GM12872 (cell line): ENCODE results near the gene WWP2.

Source experiments
- TF ChIP-seq, protein P1 (sequence below): IDR thresholded peaks from 3 replicates; pipeline ENCODE4 v1.5.1; 2011; ENCODE audit warnings: low read depth, mild to moderate bottlenecking, low read length, moderate library complexity; ENCODE audit not compliant: insufficient read depth

The WWP2 gene

DNA sequence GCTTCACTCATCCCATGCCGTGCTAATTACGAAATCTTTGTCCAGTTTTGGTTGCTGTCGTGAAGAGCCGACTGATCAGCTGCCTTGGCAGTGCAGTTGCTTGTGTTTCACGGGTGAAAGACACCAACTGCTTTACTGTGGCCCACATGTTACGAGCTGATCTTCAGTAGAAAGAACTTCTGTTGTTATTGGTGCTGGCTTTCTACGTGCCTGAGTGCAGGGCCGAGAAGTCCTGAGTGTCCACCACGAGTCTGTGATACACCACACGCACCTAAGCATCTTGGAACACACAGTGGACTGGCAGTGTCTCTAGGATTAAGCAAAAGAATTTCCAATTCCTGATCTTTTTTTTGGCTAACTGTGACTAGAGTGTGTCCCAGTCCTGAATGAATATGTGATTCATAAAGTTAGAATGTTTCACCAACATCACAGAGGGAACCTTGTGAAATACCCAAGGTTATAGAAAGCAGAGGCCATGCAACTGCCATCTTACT is 118.6 kb downstream of the WWP2 start:
- TF ChIP-seq, protein P1, sequence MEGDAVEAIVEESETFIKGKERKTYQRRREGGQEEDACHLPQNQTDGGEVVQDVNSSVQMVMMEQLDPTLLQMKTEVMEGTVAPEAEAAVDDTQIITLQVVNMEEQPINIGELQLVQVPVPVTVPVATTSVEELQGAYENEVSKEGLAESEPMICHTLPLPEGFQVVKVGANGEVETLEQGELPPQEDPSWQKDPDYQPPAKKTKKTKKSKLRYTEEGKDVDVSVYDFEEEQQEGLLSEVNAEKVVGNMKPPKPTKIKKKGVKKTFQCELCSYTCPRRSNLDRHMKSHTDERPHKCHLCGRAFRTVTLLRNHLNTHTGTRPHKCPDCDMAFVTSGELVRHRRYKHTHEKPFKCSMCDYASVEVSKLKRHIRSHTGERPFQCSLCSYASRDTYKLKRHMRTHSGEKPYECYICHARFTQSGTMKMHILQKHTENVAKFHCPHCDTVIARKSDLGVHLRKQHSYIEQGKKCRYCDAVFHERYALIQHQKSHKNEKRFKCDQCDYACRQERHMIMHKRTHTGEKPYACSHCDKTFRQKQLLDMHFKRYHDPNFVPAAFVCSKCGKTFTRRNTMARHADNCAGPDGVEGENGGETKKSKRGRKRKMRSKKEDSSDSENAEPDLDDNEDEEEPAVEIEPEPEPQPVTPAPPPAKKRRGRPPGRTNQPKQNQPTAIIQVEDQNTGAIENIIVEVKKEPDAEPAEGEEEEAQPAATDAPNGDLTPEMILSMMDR, result no peak

DNA sequence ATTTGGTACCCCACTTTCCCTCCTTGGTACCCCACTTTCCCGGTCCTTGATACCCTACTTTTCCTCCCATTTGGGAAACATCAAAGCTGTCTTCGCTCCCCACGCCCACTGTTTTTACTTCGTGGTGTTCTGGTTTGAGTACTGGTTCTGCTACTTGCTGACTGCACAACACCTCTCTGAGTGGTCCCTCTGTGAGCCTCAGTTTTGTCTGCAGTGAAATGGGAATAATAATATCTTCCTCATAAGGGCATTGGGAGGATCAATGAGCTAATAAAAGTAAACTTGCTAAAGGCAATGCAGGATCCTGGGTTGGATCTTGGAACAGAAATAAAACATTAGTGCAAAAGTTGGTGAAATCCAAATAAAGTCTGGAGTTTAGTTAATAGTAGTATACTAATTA is 119.0 kb downstream of the WWP2 start:
- TF ChIP-seq, protein P1, result no peak

DNA sequence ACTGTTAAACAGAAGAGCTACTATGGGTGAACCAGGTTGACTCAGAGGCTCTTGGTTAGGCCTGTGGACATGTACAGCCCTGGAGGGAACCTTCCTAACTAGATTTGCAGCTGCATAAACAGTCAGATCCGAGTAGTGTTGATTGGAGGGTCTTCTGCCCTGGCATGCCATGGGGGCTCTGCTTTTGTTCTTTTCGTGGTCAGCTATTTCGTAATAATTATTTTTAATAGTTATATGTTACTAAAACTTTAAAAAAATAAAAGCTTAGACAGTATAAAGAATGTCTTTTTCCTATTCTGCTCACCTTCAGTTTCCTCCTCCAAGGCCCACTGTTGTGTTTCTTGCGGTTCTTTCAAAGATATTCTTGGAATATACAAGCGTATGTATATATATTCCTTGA is 121.6 kb downstream of the WWP2 start:
- TF ChIP-seq, protein P1, result no peak

DNA sequence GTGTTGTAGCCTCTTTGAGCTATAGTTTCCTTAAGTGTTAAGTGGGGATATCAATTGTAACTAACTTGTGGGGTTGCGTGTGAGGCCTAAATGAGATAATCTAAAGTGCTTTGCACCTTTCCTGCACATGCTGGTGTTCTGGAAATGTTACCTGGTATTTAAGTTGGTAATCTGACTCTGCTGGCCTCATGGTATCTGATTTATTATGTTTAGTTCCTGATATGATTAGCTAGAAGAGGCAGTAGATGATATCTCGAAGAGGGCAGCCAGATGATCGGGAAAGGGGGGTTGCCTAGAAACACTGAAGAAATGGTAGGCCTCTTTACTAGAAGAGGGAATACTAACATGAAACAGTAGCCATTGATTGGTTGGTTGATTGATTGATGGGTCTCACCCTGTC is 123.6 kb downstream of the WWP2 start:
- TF ChIP-seq, protein P1, result no peak

DNA sequence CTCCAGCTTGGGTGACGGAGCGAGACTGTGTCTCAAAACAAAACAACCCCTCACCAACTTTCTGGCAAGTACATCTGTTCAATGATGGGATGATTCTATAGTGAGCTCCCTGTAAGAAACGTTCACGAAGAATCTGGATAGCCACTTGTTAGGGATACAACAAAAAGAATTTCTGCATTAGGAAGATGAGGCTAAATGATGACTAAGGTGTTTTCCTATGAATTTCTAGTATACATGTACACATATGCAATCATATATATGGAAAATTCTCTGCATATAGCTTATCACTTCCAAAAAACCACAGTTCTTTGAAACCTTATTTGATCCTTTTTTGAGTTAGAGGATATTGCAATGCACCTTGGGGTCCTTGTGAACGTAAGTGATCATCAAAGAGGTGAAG is 124.6 kb downstream of the WWP2 start:
- TF ChIP-seq, protein P1, result no peak

DNA sequence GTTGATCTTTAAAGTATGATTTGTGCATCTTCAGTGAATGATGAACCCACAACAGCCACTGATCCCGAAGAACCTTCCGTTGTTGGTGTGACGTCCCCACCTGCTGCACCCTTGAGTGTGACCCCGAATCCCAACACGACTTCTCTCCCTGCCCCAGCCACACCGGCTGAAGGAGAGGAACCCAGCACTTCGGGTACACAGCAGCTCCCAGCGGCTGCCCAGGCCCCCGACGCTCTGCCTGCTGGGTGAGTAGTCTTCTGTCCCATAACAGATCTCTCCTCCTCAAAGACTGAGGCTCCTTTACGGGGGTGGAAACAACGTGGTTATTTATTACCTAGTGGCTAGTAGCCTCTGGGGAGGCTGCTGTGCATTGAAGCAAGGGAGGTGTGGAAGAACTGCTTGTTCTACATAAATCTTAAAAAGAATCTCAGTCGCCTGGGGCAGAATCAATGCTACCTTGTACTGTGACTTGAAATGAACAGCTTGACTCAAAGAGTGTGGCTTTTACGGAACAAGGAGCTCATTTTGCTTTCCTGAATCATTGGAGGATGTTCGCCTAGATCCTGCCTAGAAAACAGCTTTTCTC is 126.0 kb downstream of the WWP2 start:
- TF ChIP-seq, protein P1, result no peak

DNA sequence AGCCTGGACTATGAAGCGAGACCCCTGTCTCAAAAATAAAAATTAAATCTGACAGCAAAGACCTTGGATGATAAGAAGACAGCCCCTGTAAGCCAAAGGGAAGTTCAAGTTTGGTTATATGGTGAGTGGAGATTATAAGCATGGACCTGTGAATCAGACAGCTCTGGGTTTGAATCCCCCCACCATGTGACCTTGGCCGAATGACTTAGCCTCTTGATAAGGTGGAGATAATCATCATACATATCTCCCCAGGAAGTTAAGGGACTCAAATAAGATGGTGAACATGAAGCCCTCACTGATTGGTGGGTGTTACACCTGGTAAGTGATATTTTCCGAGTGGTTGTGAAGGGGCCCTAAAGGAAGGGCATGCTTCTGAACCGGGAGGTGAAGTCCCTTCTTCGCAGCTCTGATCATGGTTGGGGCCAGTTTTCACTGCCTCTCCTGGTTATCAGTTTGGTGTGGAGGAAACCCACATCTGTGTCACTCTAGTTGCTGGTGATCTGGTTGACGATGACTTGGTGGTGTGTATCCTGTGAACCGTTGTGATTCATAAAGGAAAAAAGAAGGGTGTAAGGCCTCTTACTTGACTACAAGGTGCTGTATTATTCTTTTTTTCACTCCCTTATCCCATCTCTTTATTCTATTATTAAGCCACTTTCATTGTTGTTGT is 127.3 kb downstream of the WWP2 start:
- TF ChIP-seq, protein P1, result no peak
